ENCODE results near the gene FLACC1. TPM values are rescaled to one million over a fixed set of nuclear protein-coding genes. Genes with fewer than 3 reads are reported as not detected.

Gene FLACC1
- total and polyA plus RNA-seq, 2 experiments from 2014 or later = 0.10 to 0.27 TPM

- no peak overlapping the region for H3K27ac ChIP-seq (ENCODE audit: low read depth)
- no peak overlapping the region for H2AFZ ChIP-seq
- no peaks in the 10 kb centered on the region for H4K20me1 ChIP-seq (replicated peaks; ENCODE audit: insufficient read depth)
- H3K79me2 ChIP-seq (replicated peaks; ENCODE audit: insufficient read depth) = no peaks in the 10 kb centered on the region
- TF ChIP-seq POLR2AphosphoS5 (IDR thresholded peaks at IDR 0.05; ENCODE audit: low read depth) (no peak), EZH2phosphoT487 (IDR thresholded peaks at IDR 0.05; ENCODE audit: unreplicated experiment) (no peak), ZNF331 (CRISPR knock-in tag; IDR thresholded peaks at IDR 0.05; ENCODE audit: low read depth) (no peak), ZNF114 (CRISPR knock-in tag; IDR thresholded peaks at IDR 0.05) (no peak), NANOG (IDR thresholded peaks at IDR 0.05; ENCODE audit: borderline replicate concordance) (no peak)
- peaks cover 3% of the 10 kb centered on the region; the same call in 1 of the 3 replicates for H3K36me3 Mint-ChIP-seq (ENCODE audit: low read depth)
- no peaks in the 10 kb centered on the region for H3K27me3 ChIP-seq (ENCODE audit: insufficient read depth)
- H3K4me3 Mint-ChIP-seq = no peak overlapping the region
- H3K4me1 ChIP-seq (ENCODE audit: insufficient read depth) = no peaks in the 10 kb centered on the region
- peaks cover 8% of the 10 kb centered on the region; the same call in 2 of the 3 replicates for H3K9me3 Mint-ChIP-seq
- no peak for DNase-seq (ENCODE audit: low spot score)
- H3K27me3 Mint-ChIP-seq (ENCODE audit: insufficient read depth, low read depth, poor library complexity) = no peaks in the 10 kb centered on the region
- H3K27ac Mint-ChIP-seq = no peak overlapping the region
- no peaks in the 10 kb centered on the region for H3K4me1 Mint-ChIP-seq
- no peak for ATAC-seq
- H3K4me3 ChIP-seq = no peak overlapping the region
- H3K36me3 ChIP-seq (ENCODE audit: insufficient read depth) = no peaks in the 10 kb centered on the region
- no peaks in the 10 kb centered on the region for H3K9me2 ChIP-seq (ENCODE audit: insufficient read depth)
- no peak overlapping the region for H3K4me2 ChIP-seq
- H3F3A ChIP-seq (replicated peaks; ENCODE audit: low read depth) = no peaks in the 10 kb centered on the region
These were observed 29.5 kb downstream of the FLACC1 start for GRCh38 chr2:201327678-201328077.

DNA sequence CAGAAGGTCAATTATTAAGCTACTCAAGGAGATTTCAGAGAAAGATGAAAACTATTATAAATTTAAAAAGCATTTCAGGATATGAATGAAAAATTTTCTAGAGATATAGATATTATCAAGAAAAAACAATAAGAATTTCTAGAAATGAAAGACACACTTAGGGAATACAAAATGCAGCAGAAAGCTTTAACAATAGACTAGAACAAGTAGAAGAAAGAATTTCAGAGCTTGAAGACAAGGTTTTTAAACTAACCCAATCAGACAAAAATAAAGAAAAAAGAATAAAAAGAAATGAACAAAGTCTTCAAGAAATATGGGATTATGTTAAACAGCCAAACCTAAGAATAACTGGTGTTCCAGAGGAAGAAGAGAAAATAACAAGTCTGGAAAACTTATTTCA is 34.4 kb downstream of the FLACC1 start:
- Histone ChIP-seq H3K36me3 (ENCODE audit: insufficient read depth) (no peaks in the 10 kb centered on the region), H3K27ac (ENCODE audit: low read depth) (no peak overlapping the region), H3K4me1 (ENCODE audit: insufficient read depth) (no peaks in the 10 kb centered on the region), H4K20me1 (replicated peaks; ENCODE audit: insufficient read depth) (no peaks in the 10 kb centered on the region), H3K79me2 (replicated peaks; ENCODE audit: insufficient read depth) (no peaks in the 10 kb centered on the region), H3F3A (replicated peaks; ENCODE audit: low read depth) (no peaks in the 10 kb centered on the region), H3K27me3 (ENCODE audit: insufficient read depth) (no peaks in the 10 kb centered on the region), H3K4me3 (no peak overlapping the region), H3K4me2 (no peak overlapping the region), H2AFZ (no peak overlapping the region), H3K9me2 (ENCODE audit: insufficient read depth) (no peaks in the 10 kb centered on the region)
- Mint-ChIP-seq H3K4me3 (no peak overlapping the region), H3K4me1 (no peaks in the 10 kb centered on the region), H3K27ac (no peak overlapping the region), H3K36me3 (ENCODE audit: low read depth) (peaks cover 7% of the 10 kb centered on the region; the same call in 1 of the 3 replicates), H3K27me3 (ENCODE audit: insufficient read depth, low read depth, poor library complexity) (peaks cover 12% of the 10 kb centered on the region), H3K9me3 (peaks cover 15% of the 10 kb centered on the region; the same call in 2 of the 3 replicates)
- ATAC-seq = no peak
- no peak for DNase-seq (ENCODE audit: low spot score)
- TF ChIP-seq ZNF331 (CRISPR knock-in tag; IDR thresholded peaks at IDR 0.05; ENCODE audit: low read depth) (no peak), EZH2 (IDR thresholded peaks at IDR 0.05; ENCODE audit: low read depth, unreplicated experiment) (no peak), NANOG (IDR thresholded peaks at IDR 0.05; ENCODE audit: borderline replicate concordance) (no peak), JUNB (IDR thresholded peaks at IDR 0.05; ENCODE audit: unreplicated experiment) (no peak), POLR2AphosphoS5 (IDR thresholded peaks at IDR 0.05; ENCODE audit: low read depth) (no peak), STAT1 (IDR thresholded peaks at IDR 0.05; ENCODE audit: unreplicated experiment) (no peak), CREB1 (CRISPR knock-in tag; IDR thresholded peaks at IDR 0.05; ENCODE audit: low read depth) (no peak), ZNF114 (CRISPR knock-in tag; IDR thresholded peaks at IDR 0.05) (no peak)
- TF ChIP-seq, protein P1, sequence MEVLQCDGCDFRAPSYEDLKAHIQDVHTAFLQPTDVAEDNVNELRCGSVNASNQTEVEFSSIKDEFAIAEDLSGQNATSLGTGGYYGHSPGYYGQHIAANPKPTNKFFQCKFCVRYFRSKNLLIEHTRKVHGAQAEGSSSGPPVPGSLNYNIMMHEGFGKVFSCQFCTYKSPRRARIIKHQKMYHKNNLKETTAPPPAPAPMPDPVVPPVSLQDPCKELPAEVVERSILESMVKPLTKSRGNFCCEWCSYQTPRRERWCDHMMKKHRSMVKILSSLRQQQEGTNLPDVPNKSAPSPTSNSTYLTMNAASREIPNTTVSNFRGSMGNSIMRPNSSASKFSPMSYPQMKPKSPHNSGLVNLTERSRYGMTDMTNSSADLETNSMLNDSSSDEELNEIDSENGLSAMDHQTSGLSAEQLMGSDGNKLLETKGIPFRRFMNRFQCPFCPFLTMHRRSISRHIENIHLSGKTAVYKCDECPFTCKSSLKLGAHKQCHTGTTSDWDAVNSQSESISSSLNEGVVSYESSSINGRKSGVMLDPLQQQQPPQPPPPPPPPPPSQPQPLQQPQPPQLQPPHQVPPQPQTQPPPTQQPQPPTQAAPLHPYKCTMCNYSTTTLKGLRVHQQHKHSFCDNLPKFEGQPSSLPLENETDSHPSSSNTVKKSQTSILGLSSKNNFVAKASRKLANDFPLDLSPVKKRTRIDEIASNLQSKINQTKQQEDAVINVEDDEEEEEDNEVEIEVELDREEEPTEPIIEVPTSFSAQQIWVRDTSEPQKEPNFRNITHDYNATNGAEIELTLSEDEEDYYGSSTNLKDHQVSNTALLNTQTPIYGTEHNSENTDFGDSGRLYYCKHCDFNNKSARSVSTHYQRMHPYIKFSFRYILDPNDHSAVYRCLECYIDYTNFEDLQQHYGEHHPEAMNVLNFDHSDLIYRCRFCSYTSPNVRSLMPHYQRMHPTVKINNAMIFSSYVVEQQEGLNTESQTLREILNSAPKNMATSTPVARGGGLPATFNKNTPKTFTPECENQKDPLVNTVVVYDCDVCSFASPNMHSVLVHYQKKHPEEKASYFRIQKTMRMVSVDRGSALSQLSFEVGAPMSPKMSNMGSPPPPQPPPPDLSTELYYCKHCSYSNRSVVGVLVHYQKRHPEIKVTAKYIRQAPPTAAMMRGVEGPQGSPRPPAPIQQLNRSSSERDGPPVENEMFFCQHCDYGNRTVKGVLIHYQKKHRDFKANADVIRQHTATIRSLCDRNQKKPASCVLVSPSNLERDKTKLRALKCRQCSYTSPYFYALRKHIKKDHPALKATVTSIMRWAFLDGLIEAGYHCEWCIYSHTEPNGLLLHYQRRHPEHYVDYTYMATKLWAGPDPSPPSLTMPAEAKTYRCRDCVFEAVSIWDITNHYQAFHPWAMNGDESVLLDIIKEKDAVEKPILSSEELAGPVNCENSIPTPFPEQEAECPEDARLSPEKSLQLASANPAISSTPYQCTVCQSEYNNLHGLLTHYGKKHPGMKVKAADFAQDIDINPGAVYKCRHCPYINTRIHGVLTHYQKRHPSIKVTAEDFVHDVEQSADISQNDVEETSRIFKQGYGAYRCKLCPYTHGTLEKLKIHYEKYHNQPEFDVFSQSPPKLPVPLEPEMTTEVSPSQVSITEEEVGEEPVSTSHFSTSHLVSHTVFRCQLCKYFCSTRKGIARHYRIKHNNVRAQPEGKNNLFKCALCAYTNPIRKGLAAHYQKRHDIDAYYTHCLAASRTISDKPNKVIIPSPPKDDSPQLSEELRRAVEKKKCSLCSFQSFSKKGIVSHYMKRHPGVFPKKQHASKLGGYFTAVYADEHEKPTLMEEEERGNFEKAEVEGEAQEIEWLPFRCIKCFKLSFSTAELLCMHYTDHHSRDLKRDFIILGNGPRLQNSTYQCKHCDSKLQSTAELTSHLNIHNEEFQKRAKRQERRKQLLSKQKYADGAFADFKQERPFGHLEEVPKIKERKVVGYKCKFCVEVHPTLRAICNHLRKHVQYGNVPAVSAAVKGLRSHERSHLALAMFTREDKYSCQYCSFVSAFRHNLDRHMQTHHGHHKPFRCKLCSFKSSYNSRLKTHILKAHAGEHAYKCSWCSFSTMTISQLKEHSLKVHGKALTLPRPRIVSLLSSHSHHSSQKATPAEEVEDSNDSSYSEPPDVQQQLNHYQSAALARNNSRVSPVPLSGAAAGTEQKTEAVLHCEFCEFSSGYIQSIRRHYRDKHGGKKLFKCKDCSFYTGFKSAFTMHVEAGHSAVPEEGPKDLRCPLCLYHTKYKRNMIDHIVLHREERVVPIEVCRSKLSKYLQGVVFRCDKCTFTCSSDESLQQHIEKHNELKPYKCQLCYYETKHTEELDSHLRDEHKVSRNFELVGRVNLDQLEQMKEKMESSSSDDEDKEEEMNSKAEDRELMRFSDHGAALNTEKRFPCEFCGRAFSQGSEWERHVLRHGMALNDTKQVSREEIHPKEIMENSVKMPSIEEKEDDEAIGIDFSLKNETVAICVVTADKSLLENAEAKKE (CRISPR knock-in tag; IDR thresholded peaks at IDR 0.05) = no peak
- TF ChIP-seq, protein P2, sequence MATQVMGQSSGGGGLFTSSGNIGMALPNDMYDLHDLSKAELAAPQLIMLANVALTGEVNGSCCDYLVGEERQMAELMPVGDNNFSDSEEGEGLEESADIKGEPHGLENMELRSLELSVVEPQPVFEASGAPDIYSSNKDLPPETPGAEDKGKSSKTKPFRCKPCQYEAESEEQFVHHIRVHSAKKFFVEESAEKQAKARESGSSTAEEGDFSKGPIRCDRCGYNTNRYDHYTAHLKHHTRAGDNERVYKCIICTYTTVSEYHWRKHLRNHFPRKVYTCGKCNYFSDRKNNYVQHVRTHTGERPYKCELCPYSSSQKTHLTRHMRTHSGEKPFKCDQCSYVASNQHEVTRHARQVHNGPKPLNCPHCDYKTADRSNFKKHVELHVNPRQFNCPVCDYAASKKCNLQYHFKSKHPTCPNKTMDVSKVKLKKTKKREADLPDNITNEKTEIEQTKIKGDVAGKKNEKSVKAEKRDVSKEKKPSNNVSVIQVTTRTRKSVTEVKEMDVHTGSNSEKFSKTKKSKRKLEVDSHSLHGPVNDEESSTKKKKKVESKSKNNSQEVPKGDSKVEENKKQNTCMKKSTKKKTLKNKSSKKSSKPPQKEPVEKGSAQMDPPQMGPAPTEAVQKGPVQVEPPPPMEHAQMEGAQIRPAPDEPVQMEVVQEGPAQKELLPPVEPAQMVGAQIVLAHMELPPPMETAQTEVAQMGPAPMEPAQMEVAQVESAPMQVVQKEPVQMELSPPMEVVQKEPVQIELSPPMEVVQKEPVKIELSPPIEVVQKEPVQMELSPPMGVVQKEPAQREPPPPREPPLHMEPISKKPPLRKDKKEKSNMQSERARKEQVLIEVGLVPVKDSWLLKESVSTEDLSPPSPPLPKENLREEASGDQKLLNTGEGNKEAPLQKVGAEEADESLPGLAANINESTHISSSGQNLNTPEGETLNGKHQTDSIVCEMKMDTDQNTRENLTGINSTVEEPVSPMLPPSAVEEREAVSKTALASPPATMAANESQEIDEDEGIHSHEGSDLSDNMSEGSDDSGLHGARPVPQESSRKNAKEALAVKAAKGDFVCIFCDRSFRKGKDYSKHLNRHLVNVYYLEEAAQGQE (IDR thresholded peaks at IDR 0.05; ENCODE audit: unreplicated experiment) = no peak
- TF ChIP-seq, protein P3, sequence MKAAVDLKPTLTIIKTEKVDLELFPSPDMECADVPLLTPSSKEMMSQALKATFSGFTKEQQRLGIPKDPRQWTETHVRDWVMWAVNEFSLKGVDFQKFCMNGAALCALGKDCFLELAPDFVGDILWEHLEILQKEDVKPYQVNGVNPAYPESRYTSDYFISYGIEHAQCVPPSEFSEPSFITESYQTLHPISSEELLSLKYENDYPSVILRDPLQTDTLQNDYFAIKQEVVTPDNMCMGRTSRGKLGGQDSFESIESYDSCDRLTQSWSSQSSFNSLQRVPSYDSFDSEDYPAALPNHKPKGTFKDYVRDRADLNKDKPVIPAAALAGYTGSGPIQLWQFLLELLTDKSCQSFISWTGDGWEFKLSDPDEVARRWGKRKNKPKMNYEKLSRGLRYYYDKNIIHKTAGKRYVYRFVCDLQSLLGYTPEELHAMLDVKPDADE (IDR thresholded peaks at IDR 0.05) = no peak
